Astrocyte (in vitro differentiated cells and primary cell): ENCODE data around the gene INO80E.

ENCODE experiments used
- CTCF ChIP-seq: IDR thresholded peaks from 2 replicates; pipeline ENCODE4 v1.5.1; 2011; ENCODE audit warnings: low read depth, mild to moderate bottlenecking, inconsistent platforms, low read length, moderate library complexity; ENCODE audit not compliant: insufficient read depth
- EZH2 ChIP-seq: IDR thresholded peaks from 2 replicates; pipeline ENCODE4 v1.6.1; 2012; ENCODE audit warnings: mild to moderate bottlenecking, low read length, inconsistent platforms; ENCODE audit not compliant: insufficient read depth

GRCh38 chr16:29990034-29990433 is 6.0 kb upstream of the INO80E start:
- no peak for TF ChIP-seq CTCF
- no peak for TF ChIP-seq EZH2
